Measurements from ENCODE around the gene WDR77. TPM values are rescaled to one million over a fixed set of nuclear protein-coding genes. Genes with fewer than 3 reads are reported as not detected.

The WDR77 gene
- total and polyA plus RNA-seq, 2 of the 13 experiments (the other 11 are each of a cell fraction or from before 2014, with no cell fraction given), result 90.6 to 108 TPM

GRCh38 chr1:111417755-111418154 lies 31.3 kb downstream of the WDR77 start (continued):
- TF ChIP-seq, protein P1, sequence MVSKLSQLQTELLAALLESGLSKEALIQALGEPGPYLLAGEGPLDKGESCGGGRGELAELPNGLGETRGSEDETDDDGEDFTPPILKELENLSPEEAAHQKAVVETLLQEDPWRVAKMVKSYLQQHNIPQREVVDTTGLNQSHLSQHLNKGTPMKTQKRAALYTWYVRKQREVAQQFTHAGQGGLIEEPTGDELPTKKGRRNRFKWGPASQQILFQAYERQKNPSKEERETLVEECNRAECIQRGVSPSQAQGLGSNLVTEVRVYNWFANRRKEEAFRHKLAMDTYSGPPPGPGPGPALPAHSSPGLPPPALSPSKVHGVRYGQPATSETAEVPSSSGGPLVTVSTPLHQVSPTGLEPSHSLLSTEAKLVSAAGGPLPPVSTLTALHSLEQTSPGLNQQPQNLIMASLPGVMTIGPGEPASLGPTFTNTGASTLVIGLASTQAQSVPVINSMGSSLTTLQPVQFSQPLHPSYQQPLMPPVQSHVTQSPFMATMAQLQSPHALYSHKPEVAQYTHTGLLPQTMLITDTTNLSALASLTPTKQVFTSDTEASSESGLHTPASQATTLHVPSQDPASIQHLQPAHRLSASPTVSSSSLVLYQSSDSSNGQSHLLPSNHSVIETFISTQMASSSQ (IDR thresholded peaks at IDR 0.05; ENCODE audit: low read depth), result no peak
- TF ChIP-seq, protein P1 (CRISPR knock-in tag; IDR thresholded peaks at IDR 0.05; ENCODE audit: borderline replicate concordance), result peak; percentile 38; the same call in 1 of the 2 replicates
- no peak for TF ChIP-seq PLRG1 (conservative IDR thresholded peaks at IDR 0.05)
- TF ChIP-seq CENPX (CRISPR knock-in tag; IDR thresholded peaks at IDR 0.05), result no peak
- no peak for TF ChIP-seq ZFAT (CRISPR knock-in tag; conservative IDR thresholded peaks at IDR 0.05)
- no peak for TF ChIP-seq RARG (CRISPR knock-in tag; IDR thresholded peaks at IDR 0.05; ENCODE audit: low read depth)
- TF ChIP-seq, protein P2, sequence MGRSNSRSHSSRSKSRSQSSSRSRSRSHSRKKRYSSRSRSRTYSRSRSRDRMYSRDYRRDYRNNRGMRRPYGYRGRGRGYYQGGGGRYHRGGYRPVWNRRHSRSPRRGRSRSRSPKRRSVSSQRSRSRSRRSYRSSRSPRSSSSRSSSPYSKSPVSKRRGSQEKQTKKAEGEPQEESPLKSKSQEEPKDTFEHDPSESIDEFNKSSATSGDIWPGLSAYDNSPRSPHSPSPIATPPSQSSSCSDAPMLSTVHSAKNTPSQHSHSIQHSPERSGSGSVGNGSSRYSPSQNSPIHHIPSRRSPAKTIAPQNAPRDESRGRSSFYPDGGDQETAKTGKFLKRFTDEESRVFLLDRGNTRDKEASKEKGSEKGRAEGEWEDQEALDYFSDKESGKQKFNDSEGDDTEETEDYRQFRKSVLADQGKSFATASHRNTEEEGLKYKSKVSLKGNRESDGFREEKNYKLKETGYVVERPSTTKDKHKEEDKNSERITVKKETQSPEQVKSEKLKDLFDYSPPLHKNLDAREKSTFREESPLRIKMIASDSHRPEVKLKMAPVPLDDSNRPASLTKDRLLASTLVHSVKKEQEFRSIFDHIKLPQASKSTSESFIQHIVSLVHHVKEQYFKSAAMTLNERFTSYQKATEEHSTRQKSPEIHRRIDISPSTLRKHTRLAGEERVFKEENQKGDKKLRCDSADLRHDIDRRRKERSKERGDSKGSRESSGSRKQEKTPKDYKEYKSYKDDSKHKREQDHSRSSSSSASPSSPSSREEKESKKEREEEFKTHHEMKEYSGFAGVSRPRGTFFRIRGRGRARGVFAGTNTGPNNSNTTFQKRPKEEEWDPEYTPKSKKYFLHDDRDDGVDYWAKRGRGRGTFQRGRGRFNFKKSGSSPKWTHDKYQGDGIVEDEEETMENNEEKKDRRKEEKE (IDR thresholded peaks at IDR 0.05), result no peak
- TF ChIP-seq, protein P3, sequence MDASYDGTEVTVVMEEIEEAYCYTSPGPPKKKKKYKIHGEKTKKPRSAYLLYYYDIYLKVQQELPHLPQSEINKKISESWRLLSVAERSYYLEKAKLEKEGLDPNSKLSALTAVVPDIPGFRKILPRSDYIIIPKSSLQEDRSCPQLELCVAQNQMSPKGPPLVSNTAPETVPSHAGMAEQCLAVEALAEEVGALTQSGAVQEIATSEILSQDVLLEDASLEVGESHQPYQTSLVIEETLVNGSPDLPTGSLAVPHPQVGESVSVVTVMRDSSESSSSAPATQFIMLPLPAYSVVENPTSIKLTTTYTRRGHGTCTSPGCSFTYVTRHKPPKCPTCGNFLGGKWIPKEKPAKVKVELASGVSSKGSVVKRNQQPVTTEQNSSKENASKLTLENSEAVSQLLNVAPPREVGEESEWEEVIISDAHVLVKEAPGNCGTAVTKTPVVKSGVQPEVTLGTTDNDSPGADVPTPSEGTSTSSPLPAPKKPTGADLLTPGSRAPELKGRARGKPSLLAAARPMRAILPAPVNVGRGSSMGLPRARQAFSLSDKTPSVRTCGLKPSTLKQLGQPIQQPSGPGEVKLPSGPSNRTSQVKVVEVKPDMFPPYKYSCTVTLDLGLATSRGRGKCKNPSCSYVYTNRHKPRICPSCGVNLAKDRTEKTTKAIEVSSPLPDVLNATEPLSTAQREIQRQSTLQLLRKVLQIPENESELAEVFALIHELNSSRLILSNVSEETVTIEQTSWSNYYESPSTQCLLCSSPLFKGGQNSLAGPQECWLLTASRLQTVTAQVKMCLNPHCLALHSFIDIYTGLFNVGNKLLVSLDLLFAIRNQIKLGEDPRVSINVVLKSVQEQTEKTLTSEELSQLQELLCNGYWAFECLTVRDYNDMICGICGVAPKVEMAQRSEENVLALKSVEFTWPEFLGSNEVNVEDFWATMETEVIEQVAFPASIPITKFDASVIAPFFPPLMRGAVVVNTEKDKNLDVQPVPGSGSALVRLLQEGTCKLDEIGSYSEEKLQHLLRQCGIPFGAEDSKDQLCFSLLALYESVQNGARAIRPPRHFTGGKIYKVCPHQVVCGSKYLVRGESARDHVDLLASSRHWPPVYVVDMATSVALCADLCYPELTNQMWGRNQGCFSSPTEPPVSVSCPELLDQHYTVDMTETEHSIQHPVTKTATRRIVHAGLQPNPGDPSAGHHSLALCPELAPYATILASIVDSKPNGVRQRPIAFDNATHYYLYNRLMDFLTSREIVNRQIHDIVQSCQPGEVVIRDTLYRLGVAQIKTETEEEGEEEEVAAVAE (CRISPR knock-in tag; IDR thresholded peaks at IDR 0.05; ENCODE audit: borderline replicate concordance), result no peak
- no peak for TF ChIP-seq SP4 (CRISPR knock-in tag; IDR thresholded peaks at IDR 0.05)
- no peak for TF ChIP-seq ZFP37 (CRISPR knock-in tag; IDR thresholded peaks at IDR 0.05; ENCODE audit: borderline replicate concordance)
- no peak for TF ChIP-seq NKX3-1 (CRISPR knock-in tag; IDR thresholded peaks at IDR 0.05)
- TF ChIP-seq MEIS1 (CRISPR knock-in tag; IDR thresholded peaks at IDR 0.05; ENCODE audit: borderline replicate concordance), result no peak
- TF ChIP-seq ZNF792 (CRISPR knock-in tag; IDR thresholded peaks at IDR 0.05), result peak; percentile 31; the same call in 1 of the 2 replicates
- TF ChIP-seq KLF13 (CRISPR knock-in tag; IDR thresholded peaks at IDR 0.05), result no peak
- TF ChIP-seq ZFP36 (IDR thresholded peaks at IDR 0.05; ENCODE audit: borderline replicate concordance, low read depth, low read length, partially characterized antibody), result no peak
- TF ChIP-seq ZBTB38 (CRISPR knock-in tag; IDR thresholded peaks at IDR 0.05), result no peak
- TF ChIP-seq ZBTB42 (CRISPR knock-in tag; IDR thresholded peaks at IDR 0.05), result no peak
- TF ChIP-seq ZNF354B (CRISPR knock-in tag; IDR thresholded peaks at IDR 0.05), result no peak
- 0 out of 2 replicates have a peak, but pooled peaks have one; percentile 48 for TF ChIP-seq ZNF205 (CRISPR knock-in tag; IDR thresholded peaks at IDR 0.05)
- TF ChIP-seq MAFG (CRISPR knock-in tag; IDR thresholded peaks at IDR 0.05), result no peak
- TF ChIP-seq SAFB2 (CRISPR knock-in tag; IDR thresholded peaks at IDR 0.05; ENCODE audit: borderline replicate concordance, low read depth), result no peak

Data from HepG2 (cell line).